CD14-positive monocyte (primary cell): ENCODE measurements around the gene IGDCC3. TPM values are rescaled to one million over a fixed set of nuclear protein-coding genes. Genes with fewer than 3 reads are reported as not detected.
A peak's percentile ranks its signal among the peaks of the same experiment; 100 is the strongest.

Experiments used
- DNase-seq, 3 donors: peaks; one replicate each; pipeline ENCODE4 v3.0.0-alpha.2; 2011 to 2022
- H2AFZ ChIP-seq: 2 replicates; pipeline ENCODE4 v1.6.0; 2012; ENCODE audit warnings: mild to moderate bottlenecking, low read depth, low read length, inconsistent platforms; ENCODE audit not compliant: insufficient read depth, poor library complexity, severe bottlenecking
- H3K27ac ChIP-seq, 2 donors: 1 replicate in 1 of 2; 2 replicates in 1 of 2; pipeline ENCODE4 v1.5.1; 2012 to 2013; ENCODE audit warnings: low read length in 2 of 2, control low read depth in 1 of 2, inconsistent platforms in 1 of 2, low read depth in 1 of 2, mild to moderate bottlenecking in 1 of 2
- H3K27me3 ChIP-seq, 2 donors: one replicate each; pipeline versions ENCODE4 v1.6.0 to v1.6.1; 2011 to 2013; ENCODE audit warnings: low read length in 2 of 2; ENCODE audit not compliant: control insufficient read depth in 2 of 2, insufficient read depth in 2 of 2
- H3K36me3 ChIP-seq, 2 donors: replicated peaks in 1 of 2; 1 replicate in 1 of 2; 2 replicates in 1 of 2; pipeline versions ENCODE4 v1.5.1 to v1.6.1; 2012 to 2013; ENCODE audit warnings: low read length in 2 of 2, control low read depth in 1 of 2, inconsistent platforms in 1 of 2, mild to moderate bottlenecking in 1 of 2; ENCODE audit not compliant: insufficient read depth in 2 of 2, control insufficient read depth in 1 of 2
- H3K4me1 ChIP-seq, 2 donors: 1 replicate in 1 of 2; 2 replicates in 1 of 2; pipeline versions ENCODE4 v1.5.1 to v1.6.1; 2012 to 2013; ENCODE audit warnings: low read length in 2 of 2, control low read depth in 1 of 2, inconsistent platforms in 1 of 2, mild to moderate bottlenecking in 1 of 2, moderate library complexity in 1 of 2; ENCODE audit not compliant: insufficient read depth in 2 of 2, control insufficient read depth in 1 of 2
- H3K4me2 ChIP-seq: replicated peaks from 2 replicates; pipeline ENCODE3; 2012; ENCODE audit warnings: low read length, moderate library complexity, mild to moderate bottlenecking; ENCODE audit not compliant: poor library complexity, severe bottlenecking; ENCODE audit errors: extremely low read depth
- H3K4me3 ChIP-seq, 3 experiments: fragments of 200-600 bp in 1 of 3; sonication (generic) in 1 of 3; replicated peaks in 1 of 3; 1 replicate in 2 of 3; 2 replicates in 1 of 3; pipeline ENCODE4 v1.5.1; 2011 to 2013; ENCODE audit warnings: low read length in 3 of 3, mild to moderate bottlenecking in 3 of 3, control low read depth in 2 of 3, low read depth in 2 of 3, inconsistent platforms in 1 of 3, moderate library complexity in 1 of 3
- H3K79me2 ChIP-seq: 2 replicates; pipeline ENCODE4 v1.6.0; 2012; ENCODE audit warnings: mild to moderate bottlenecking, control low read depth, inconsistent platforms, low read length, moderate library complexity; ENCODE audit not compliant: insufficient read depth
- H3K9ac ChIP-seq: 2 replicates; pipeline ENCODE4 v1.6.0; 2017; ENCODE audit warnings: low read length, mild to moderate bottlenecking; ENCODE audit not compliant: insufficient read depth, poor library complexity, severe bottlenecking
- H3K9me3 ChIP-seq, 2 donors: replicated peaks in 1 of 2; 1 replicate in 1 of 2; 2 replicates in 1 of 2; pipeline versions ENCODE4 v1.5.1 to v1.6.1; 2012 to 2013; ENCODE audit warnings: low read length in 2 of 2, control low read depth in 1 of 2; ENCODE audit not compliant: control insufficient read depth in 1 of 2, insufficient read depth in 1 of 2
- H4K20me1 ChIP-seq: 2 replicates; pipeline ENCODE4 v1.6.0; 2012; ENCODE audit warnings: mild to moderate bottlenecking, low read length, control low read depth, moderate library complexity; ENCODE audit not compliant: insufficient read depth
- H3K27ac Mint-ChIP-seq, 7 donors: one replicate each; pipeline ENCODE4 v1.8.0; 2020; ENCODE audit warnings: mild to moderate bottlenecking in 7 of 7, mixed read lengths in 7 of 7, moderate library complexity in 6 of 7, inconsistent platforms in 2 of 7
- H3K27me3 Mint-ChIP-seq, 3 donors: one replicate each; pipeline ENCODE4 v1.8.0; 2021 to 2022; ENCODE audit warnings: low read depth in 3 of 3, mild to moderate bottlenecking in 3 of 3, mixed read lengths in 3 of 3, moderate library complexity in 3 of 3, inconsistent platforms in 1 of 3
- H3K36me3 Mint-ChIP-seq, 2 donors: one replicate each; pipeline ENCODE4 v1.8.0; 2020; ENCODE audit warnings: mixed read lengths in 2 of 2, inconsistent platforms in 1 of 2, mild to moderate bottlenecking in 1 of 2
- H3K4me1 Mint-ChIP-seq: one replicate; pipeline ENCODE4 v1.8.0; 2020; ENCODE audit warnings: mild to moderate bottlenecking, mixed read lengths
- H3K4me3 Mint-ChIP-seq, 2 donors: one replicate each; pipeline ENCODE4 v1.8.0; 2020; ENCODE audit warnings: mild to moderate bottlenecking in 2 of 2, mixed read lengths in 2 of 2, moderate library complexity in 1 of 2
- H3K9me3 Mint-ChIP-seq, 7 donors: one replicate each; pipeline ENCODE4 v1.8.0; 2020 to 2022; ENCODE audit warnings: mixed read lengths in 7 of 7, mild to moderate bottlenecking in 6 of 7, moderate library complexity in 6 of 7, inconsistent platforms in 2 of 7
- CTCF ChIP-seq: fragments of 200-600 bp; IDR thresholded peaks from one replicate; pipeline ENCODE4 v1.8.0; 2022; ENCODE audit warnings: antibody characterized with exemption, mild to moderate bottlenecking
- WGBS: methylation state at CpG from one replicate; pipeline ENCODE4 v1.1.5; 2013; ENCODE audit warnings: missing lambda C conversion rate; ENCODE audit not compliant: insufficient coverage; 5-methylcytosine and 5-hydroxymethylcytosine counted together
- intact Hi-C, 2 donors: fragments of 100-400 bp; cut with micrococcal nuclease; formaldehyde crosslinking; loops; one replicate each; pipeline versions ENCODE4 v1.15.0 to v1.15.1; 2023
- polyA plus RNA-seq, 3 donors: library from polyadenylated mRNA; depleted of rRNA in 1 of 3; unstranded in 2 of 3; stranded (reverse) in 1 of 3; fragments of 300-500 nt in 2 of 3; fragments of >200 nt in 1 of 3; fragmentation: Illumina TruSeq in 2 of 3; gene quantifications; 1 replicate in 2 of 3; 2 replicates in 1 of 3; pipeline ENCODE4 v1.2.3, GENCODE V29; 2012 to 2021

Gene IGDCC3
- polyA plus RNA-seq, 3 donors, result not detected

GRCh38 chr15:65298731-65299130, 79.1 kb downstream of the IGDCC3 start:
- WGBS, result no CpG with 5 or more reads among the region's 11 CpGs
- no peak for TF ChIP-seq CTCF
- Mint-ChIP-seq H3K36me3 (no peaks in the 10 kb centered on the region), H3K9me3 (peaks cover 0 to 4% (median 2%) of the 10 kb centered on the region in 7 donors), H3K27me3 (peaks cover 0 to 10% (median 0%) of the 10 kb centered on the region in 3 donors), H3K4me1 (peaks cover 25% of the 10 kb centered on the region), H3K27ac (no peak overlapping the region), H3K4me3 (no peak overlapping the region)
- Histone ChIP-seq H3K4me2 (no peak overlapping the region), H3K9me3 (no peaks in the 10 kb centered on the region), H3K27me3 (no peaks in the 10 kb centered on the region), H4K20me1 (no peaks in the 10 kb centered on the region), H3K4me3 (no peak overlapping the region), H3K36me3 (no peaks in the 10 kb centered on the region), H3K79me2 (no peaks in the 10 kb centered on the region), H2AFZ (no peak overlapping the region), H3K4me1 (peaks cover 29 to 39% of the 10 kb centered on the region in 2 donors), H3K9ac (no peak overlapping the region), H3K27ac (no peak overlapping the region)
- intact Hi-C loops, result loop anchor here (5.0 to 10.0 kb wide), 4 partner anchors 111 to 594 kb away; partner anchors contain the start of gene CLPX (in 1 of the 2)
- DNase-seq, result no peak

- Histone ChIP-seq H3K9ac (no peak overlapping the region), H3K4me3 (no peak overlapping the region), H3K4me2 (no peak overlapping the region), H2AFZ (no peak overlapping the region), H3K4me1 (peaks cover 31 to 42% of the 10 kb centered on the region in 2 donors), H3K27me3 (no peaks in the 10 kb centered on the region), H3K79me2 (no peaks in the 10 kb centered on the region), H4K20me1 (no peaks in the 10 kb centered on the region), H3K9me3 (no peaks in the 10 kb centered on the region), H3K27ac (no peak overlapping the region), H3K36me3 (no peaks in the 10 kb centered on the region)
- Mint-ChIP-seq H3K4me3 (no peak overlapping the region), H3K4me1 (peaks cover 22% of the 10 kb centered on the region), H3K27ac (no peak overlapping the region), H3K27me3 (peaks cover 0 to 14% (median 0%) of the 10 kb centered on the region in 3 donors), H3K9me3 (no peaks in the 10 kb centered on the region), H3K36me3 (no peaks in the 10 kb centered on the region)
- no peak for TF ChIP-seq CTCF
- intact Hi-C loops, result loop anchor here (10.0 kb wide), 3 partner anchors 238 to 588 kb away; no protein-coding TSS in a partner anchor
- WGBS, result 82% methylated on average over 1 of the region's 1 CpG
- peak in 2 of 3 donors; percentile 23 to 35 for DNase-seq
Measured at GRCh38 chr15:65292938-65293518, 84.8 kb downstream of the IGDCC3 start.
